Measurements from ENCODE around the gene HIRIP3.

HIRIP3 gene

GRCh38 chr16:29994600-29995323, 655 bp downstream of the HIRIP3 start:
- TF ChIP-seq CTCF (IDR thresholded peaks at IDR 0.05; ENCODE audit: borderline replicate concordance, insufficient read depth, low read depth, low read length): no peak

GRCh38 chr16:29993903-29994599, 1.4 kb downstream of the HIRIP3 start:
- no peak for TF ChIP-seq CTCF (IDR thresholded peaks at IDR 0.05; ENCODE audit: borderline replicate concordance, insufficient read depth, low read depth, low read length)
- H3K4me3 ChIP-seq (ENCODE audit: low read depth, low read length): no peak overlapping the region

More at GRCh38 chr16:29994600-29995323, 655 bp downstream of the HIRIP3 start:
- H3K4me3 ChIP-seq (ENCODE audit: low read depth, low read length): peak overlapping the region; percentile 67

DNA sequence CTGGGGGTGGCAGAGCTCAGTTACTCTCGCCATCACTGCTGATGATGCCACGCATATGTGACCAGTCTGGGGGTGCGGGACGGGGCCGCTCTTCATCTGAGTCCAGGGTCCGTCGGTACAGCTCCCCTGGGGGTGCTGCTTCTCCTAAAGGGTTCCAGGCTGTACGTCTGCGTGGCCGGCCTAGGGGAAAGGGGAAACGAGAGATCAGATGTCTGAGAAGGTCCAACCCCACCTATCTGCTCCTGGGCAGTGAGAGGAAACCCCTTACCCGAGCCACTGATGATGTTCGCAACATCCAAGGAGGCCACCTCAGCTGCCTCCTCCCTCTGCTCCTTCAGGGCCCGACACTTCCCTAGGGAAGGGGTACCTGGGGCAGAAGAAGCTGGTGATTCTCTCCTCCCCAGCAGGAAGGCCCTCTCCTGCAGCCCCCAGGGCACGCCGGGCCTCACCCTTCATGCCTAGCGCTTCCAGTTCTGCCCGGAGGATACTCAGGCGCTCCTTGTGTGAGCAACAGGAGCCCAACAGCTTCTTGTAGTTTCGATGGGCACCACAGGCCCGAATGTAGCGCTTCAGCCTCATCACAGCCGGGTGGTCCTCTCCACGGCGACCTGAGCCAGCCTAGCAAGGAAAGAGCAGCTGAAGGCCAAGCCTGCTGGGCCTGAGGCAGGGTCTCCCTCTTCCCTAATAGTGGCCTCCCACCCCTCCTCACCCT, 2.1 kb downstream of the HIRIP3 start:
- TF ChIP-seq CTCF (IDR thresholded peaks at IDR 0.05; ENCODE audit: borderline replicate concordance, insufficient read depth, low read depth, low read length): no peak
- H3K4me3 ChIP-seq (ENCODE audit: low read depth, low read length): no peak overlapping the region

- H3K4me3 ChIP-seq (ENCODE audit: low read depth, low read length): no peak overlapping the region
- no peak for TF ChIP-seq CTCF (IDR thresholded peaks at IDR 0.05; ENCODE audit: borderline replicate concordance, insufficient read depth, low read depth, low read length)
Observed at GRCh38 chr16:29992344-29992967, 3.0 kb downstream of the HIRIP3 start.

DNA sequence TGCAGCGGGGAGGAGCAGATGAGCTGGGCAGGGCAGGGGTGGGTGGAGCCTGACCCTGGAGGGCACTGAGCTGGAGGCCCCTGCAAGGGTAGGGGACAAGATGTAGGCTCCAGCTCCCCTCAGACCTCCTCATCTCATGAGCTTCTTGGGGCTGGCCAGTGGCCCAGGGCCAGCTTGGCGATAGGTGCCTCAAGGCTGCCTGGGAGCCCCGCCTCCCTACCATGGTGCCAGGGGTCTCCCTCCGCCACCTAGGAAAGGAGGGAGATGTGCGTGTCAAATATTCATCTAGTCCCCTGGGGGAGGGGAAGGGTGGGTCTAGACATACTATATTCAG, 3.9 kb downstream of the HIRIP3 start:
- TF ChIP-seq CTCF (IDR thresholded peaks at IDR 0.05; ENCODE audit: borderline replicate concordance, insufficient read depth, low read depth, low read length): no peak

DNA sequence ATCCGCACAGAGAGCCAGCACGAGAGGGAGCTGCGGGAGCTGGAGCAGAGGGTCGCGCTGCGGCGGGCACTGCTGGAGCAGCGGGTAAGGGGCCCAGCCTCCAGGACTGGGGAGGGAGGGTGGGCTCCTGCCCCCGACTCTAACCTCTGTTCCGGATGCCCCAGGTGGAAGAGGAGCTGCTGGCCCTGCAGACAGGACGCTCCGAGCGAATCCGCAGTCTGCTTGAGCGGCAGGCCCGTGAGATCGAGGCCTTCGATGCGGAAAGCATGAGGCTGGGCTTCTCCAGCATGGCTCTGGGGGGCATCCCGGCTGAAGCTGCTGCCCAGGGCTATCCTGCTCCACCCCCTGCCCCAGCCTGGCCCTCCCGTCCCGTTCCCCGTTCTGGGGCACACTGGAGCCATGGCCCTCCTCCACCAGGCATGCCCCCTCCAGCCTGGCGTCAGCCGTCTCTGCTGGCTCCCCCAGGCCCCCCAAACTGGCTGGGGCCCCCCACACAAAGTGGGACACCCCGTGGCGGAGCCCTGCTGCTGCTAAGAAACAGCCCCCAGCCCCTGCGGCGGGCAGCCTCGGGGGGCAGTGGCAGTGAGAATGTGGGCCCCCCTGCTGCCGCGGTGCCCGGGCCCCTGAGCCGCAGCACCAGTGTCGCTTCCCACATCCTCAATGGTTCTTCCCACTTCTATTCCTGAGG, 4.4 kb downstream of the HIRIP3 start:
- H3K4me3 ChIP-seq (ENCODE audit: low read depth, low read length): no peak overlapping the region
- no peak for TF ChIP-seq CTCF (IDR thresholded peaks at IDR 0.05; ENCODE audit: borderline replicate concordance, insufficient read depth, low read depth, low read length)

More for the DNA sequence above, 3.9 kb downstream of the HIRIP3 start:
- no peak overlapping the region for H3K4me3 ChIP-seq (ENCODE audit: low read depth, low read length)
